Measurements from ENCODE around the gene SLC25A23. TPM values are rescaled to one million over a fixed set of nuclear protein-coding genes. Genes with fewer than 3 reads are reported as not detected.

The SLC25A23 gene
- total and polyA plus RNA-seq, 2 donors (not counting 1 experiment from before 2014, with no cell fraction given), result 9.3 to 25.3 TPM

DNA sequence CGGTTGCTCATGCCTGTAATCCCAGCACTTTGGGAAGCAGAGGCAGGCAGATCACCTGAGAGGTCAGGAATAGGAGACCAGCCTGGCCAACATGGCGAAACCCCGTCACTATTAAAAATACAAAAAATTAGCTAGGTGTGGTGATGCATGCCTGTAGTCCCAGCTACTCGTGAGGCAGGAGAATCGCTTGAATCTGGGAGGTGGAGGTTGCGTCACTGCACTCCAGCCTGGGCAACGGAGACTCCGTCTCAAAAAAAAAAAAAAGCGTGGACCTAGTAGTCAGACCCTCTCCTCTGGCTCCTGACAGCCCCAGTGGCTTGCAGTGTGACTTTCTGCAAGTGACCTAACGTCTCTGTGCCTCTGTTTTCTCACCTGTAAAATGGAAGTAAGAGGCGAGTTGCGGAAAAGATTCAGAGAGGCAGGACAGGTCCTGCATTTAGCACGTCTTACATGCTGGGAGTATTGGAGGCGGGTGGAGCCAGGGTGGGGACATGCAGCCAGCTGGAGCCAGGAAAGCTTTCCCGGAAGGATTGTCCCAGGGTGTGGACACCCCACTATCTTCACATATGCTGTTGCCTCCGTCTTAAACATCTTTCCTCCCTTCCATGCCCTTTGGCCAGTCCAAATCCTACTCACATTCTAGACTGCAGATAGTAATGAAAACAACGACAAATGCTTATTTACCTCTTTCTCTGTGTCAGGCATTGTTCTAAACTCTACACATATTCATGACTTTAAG lies 39.6 kb upstream of the SLC25A23 start:
- Histone ChIP-seq H3K4me1 (ENCODE audit: control insufficient read depth in 2 of 2, insufficient read depth in 2 of 2, low read length in 2 of 2) (peaks cover 13 to 16% of the 10 kb centered on the region in 2 donors), H3K27ac (ENCODE audit: low read length in 2 of 2) (no peak overlapping the region), H3K36me3 (replicated peaks in 1 of 2; ENCODE audit: control extremely low read depth in 1 of 2, control insufficient read depth in 1 of 2, extremely low read depth in 1 of 2, insufficient read depth in 2 of 2, low read length in 1 of 2) (no peaks in the 10 kb centered on the region), H3K4me3 (ENCODE audit: control extremely low read depth in 1 of 5, extremely low read depth in 1 of 5, insufficient read depth in 1 of 5, low read depth in 2 of 5, low read length in 4 of 5) (no peak overlapping the region), H2AFZ (ENCODE audit: insufficient read depth, low read depth, low read length, poor library complexity, severe bottlenecking) (no peak overlapping the region), H3K4me2 (replicated peaks; ENCODE audit: low read depth, low read length, poor library complexity, severe bottlenecking) (no peak overlapping the region), H3K27me3 (replicated peaks in 1 of 4; ENCODE audit: control extremely low read depth in 1 of 4, control insufficient read depth in 3 of 4, insufficient read depth in 4 of 4, low read length in 3 of 4) (peaks cover 0 to 17% (median 3%) of the 10 kb centered on the region in 4 experiments), H3K9me3 (ENCODE audit: control extremely low read depth in 1 of 3, control insufficient read depth in 2 of 3, insufficient read depth in 1 of 3, low read length in 2 of 3) (peaks cover 0 to 2% (median 0%) of the 10 kb centered on the region in 3 donors), H4K20me1 (ENCODE audit: control insufficient read depth, insufficient read depth, low read length, poor library complexity, severe bottlenecking) (no peaks in the 10 kb centered on the region), H3K9ac (ENCODE audit: low read length) (no peak overlapping the region), H3K79me2 (ENCODE audit: control insufficient read depth, insufficient read depth, low read length) (no peaks in the 10 kb centered on the region)
- Mint-ChIP-seq H3K27me3 (peaks cover 3% of the 10 kb centered on the region), H3K4me1 (peaks cover 12% of the 10 kb centered on the region), H3K9me3 (ENCODE audit: insufficient read depth) (no peaks in the 10 kb centered on the region), H3K27ac (no peak overlapping the region), H3K4me3 (no peak overlapping the region)
- CTCF ChIA-PET, result interaction anchor here (0.9 to 1.0 kb wide), 2 partner anchors 10 to 17 kb away, joined by 3 to 4 read pairs; no protein-coding TSS in a partner anchor
- TF ChIP-seq CTCF (IDR thresholded peaks at IDR 0.05) (no peak), EZH2 (IDR thresholded peaks at IDR 0.05; ENCODE audit: borderline replicate concordance, insufficient read depth, low read depth, low read length, poor library complexity, severe bottlenecking) (no peak)
- 97% methylated on average over 12 of the region's 17 CpGs for WGBS (ENCODE audit: insufficient coverage)
- intact Hi-C loops (cut with micrococcal nuclease), result no loop called here
- POLR2A ChIA-PET, result interaction anchor here (0.7 kb wide), 1 partner anchor 361 kb away, joined by 5 read pairs; no protein-coding TSS in a partner anchor
- no peak for ATAC-seq (ENCODE audit: low read depth)
- no peak for DNase-seq

All from B cell (primary cell).